Cortex of kidney (tissue), 1 donor: Measurements from ENCODE around the gene GJA5.

Source experiments
- DNase-seq: peaks from one replicate; lab custom pipeline; 2025; lab: John Stamatoyannopoulos, UW

Gene GJA5

GRCh38 chr1:147760481-147761260, at the start of gene GJA5:
Gene GJA5 (minus strand): TSS chr1:147760602. CDS start chr1:147759238, 1,364 bp downstream.
- no peak for DNase-seq

- no peak for DNase-seq
Measured at GRCh38 chr1:147809236-147809635, 48.8 kb upstream of the GJA5 start.

- no peak for DNase-seq
Measured at GRCh38 chr1:147808025-147808424, 47.6 kb upstream of the GJA5 start.

GRCh38 chr1:147807405-147807804, 47.0 kb upstream of the GJA5 start:
- DNase-seq, result no peak

GRCh38 chr1:147804942-147805723, 44.7 kb upstream of the GJA5 start:
- DNase-seq, result no peak

- DNase-seq, result no peak
Measured at GRCh38 chr1:147800804-147801203, 40.4 kb upstream of the GJA5 start.

- no peak for DNase-seq
Measured at GRCh38 chr1:147798731-147799130, 38.3 kb upstream of the GJA5 start.

- no peak for DNase-seq
Measured at GRCh38 chr1:147794570-147794969, 34.2 kb upstream of the GJA5 start.

GRCh38 chr1:147791876-147792275, 31.5 kb upstream of the GJA5 start:
- no peak for DNase-seq

GRCh38 chr1:147787765-147788164, 27.4 kb upstream of the GJA5 start:
- no peak for DNase-seq

GRCh38 chr1:147786536-147786935, 26.1 kb upstream of the GJA5 start:
- no peak for DNase-seq

- no peak for DNase-seq
Measured at GRCh38 chr1:147785794-147786506, 25.5 kb upstream of the GJA5 start.

GRCh38 chr1:147784941-147785340, 24.5 kb upstream of the GJA5 start:
- DNase-seq, result no peak

- DNase-seq, result no peak
Measured at GRCh38 chr1:147781056-147781471, 20.7 kb upstream of the GJA5 start.

GRCh38 chr1:147777694-147778093, 17.3 kb upstream of the GJA5 start:
- DNase-seq, result no peak

GRCh38 chr1:147773215-147773715, 12.9 kb upstream of the GJA5 start:
- no peak for DNase-seq

GRCh38 chr1:147772570-147772969, 12.2 kb upstream of the GJA5 start:
- no peak for DNase-seq

- no peak for DNase-seq
Measured at GRCh38 chr1:147771226-147772125, 11.1 kb upstream of the GJA5 start.

- no peak for DNase-seq
Measured at GRCh38 chr1:147769106-147769505, 8.7 kb upstream of the GJA5 start.

- no peak for DNase-seq
Measured at GRCh38 chr1:147768582-147768981, 8.2 kb upstream of the GJA5 start.

- DNase-seq, result no peak
Measured at GRCh38 chr1:147768101-147768500, 7.7 kb upstream of the GJA5 start.
